Measurements from ENCODE around the gene ANKRD29.

The ANKRD29 gene

DNA sequence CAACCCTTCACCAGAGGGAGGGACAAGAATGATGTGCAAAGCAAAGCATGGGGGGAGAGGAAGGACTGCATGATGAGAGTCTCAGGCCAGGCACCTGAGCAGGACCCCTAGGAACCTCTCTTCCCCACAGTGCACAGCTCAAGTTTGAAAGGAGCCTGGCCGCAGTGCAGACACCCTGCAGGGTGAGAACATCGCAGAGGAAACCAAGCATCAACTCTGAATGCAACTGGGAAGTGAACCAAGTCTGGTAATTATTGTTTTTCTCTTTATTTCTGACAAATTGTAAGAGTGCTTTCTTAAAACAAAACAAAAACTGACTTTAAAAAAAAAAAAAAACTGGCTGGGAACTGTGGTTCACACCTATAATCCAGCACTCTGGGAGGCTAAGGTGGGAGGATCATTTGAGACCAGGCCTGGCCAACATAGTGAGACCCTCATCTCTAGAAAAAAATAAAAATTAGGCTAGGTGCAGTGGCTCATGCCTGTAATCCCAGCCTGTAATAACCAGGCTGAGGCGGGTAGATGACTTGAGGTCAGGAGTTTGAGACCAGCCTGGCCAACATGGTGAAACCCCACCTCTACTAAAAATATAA, 91.7 kb downstream of the ANKRD29 start:
- H3K27ac ChIP-seq = no peak overlapping the region
- TF ChIP-seq, protein P1, sequence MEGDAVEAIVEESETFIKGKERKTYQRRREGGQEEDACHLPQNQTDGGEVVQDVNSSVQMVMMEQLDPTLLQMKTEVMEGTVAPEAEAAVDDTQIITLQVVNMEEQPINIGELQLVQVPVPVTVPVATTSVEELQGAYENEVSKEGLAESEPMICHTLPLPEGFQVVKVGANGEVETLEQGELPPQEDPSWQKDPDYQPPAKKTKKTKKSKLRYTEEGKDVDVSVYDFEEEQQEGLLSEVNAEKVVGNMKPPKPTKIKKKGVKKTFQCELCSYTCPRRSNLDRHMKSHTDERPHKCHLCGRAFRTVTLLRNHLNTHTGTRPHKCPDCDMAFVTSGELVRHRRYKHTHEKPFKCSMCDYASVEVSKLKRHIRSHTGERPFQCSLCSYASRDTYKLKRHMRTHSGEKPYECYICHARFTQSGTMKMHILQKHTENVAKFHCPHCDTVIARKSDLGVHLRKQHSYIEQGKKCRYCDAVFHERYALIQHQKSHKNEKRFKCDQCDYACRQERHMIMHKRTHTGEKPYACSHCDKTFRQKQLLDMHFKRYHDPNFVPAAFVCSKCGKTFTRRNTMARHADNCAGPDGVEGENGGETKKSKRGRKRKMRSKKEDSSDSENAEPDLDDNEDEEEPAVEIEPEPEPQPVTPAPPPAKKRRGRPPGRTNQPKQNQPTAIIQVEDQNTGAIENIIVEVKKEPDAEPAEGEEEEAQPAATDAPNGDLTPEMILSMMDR (conservative IDR thresholded peaks at IDR 0.05; ENCODE audit: low read depth) = no peak
- ChIA-PET CTCF (no interaction called here), POLR2A (ENCODE audit: low non-redundant PET) (no interaction called here)
- DNase-seq (ENCODE audit: low spot score) = no peak

DNA sequence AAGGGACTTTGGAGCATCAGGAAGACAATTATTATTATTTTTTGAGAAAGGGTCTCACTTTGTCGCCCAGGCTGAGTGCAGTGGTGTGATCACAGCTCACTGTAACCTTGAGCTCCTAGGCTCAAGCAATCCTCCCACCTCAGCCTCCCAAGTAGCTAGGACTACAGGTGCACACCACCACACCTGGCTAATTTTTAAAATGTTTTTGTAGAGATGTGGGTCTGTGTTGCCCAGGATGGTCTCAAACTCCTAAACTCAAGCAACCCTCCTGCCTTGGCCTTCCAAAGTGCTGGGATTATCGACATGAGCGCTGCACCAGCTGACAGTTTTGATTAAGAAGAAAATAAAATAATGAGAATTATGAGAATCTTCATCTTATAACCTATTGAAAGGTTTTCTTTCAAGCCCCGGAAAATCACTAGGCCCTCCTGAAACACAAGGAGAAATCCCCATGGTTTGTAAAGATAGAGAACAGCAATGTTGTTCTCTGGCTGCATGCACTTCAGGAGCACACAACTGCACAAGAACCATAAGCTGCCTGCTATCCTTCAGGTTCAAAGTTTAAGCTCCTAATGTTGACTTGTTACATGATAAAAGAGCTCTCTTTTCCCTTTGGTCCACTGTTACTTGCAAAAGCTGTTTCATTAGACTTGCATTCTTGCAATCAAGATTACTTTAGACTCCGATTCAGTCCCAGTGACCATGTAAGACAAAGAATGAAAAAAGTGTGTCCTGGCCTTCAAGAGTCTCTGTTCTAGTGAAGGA, 93.2 kb downstream of the ANKRD29 start:
- TF ChIP-seq, protein P1 (conservative IDR thresholded peaks at IDR 0.05; ENCODE audit: low read depth) = no peak

DNA sequence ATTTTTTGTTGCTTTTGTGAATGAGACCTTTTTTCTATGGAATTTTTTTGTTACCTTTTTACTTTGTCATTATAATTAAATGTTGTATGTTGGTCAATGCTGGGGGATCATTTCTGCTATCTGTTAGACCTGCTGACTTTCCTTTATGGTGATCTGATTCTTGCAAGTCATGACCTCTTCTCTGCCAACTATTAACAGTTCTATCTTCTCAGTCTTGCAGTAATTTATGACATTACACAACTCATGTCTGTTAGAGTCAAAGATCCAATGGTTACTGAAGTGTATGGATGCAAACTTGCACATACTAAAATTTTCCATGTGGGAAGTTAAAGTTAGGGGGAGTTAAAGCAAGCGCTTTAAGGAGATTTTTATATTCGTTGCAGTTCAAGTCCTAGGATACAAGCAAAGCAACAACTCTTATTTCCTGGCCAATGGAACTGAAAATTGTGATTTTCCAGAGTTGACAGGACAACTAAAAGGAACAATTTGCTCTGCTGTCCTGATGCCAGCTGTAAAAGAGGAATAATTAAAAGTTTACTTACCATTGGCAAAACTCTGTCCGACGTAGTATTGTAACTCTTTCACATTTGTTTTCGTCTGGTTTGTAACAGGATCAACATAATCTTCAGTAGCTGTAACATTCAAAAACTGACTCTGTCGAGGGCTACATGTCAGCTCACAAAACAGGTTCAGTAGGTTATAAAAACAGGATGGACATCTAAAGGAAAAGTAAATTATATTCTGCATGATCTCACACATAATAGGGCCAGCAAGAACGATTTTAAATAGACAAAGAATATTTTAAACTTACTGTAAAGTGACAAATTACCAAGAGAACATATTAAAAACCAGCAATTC, 94.2 kb downstream of the ANKRD29 start:
- CTCF ChIA-PET = no interaction called here

More for the DNA sequence above, 93.2 kb downstream of the ANKRD29 start:
- CTCF ChIA-PET = no interaction called here
- H3K27ac ChIP-seq = no peak overlapping the region
- no peak for DNase-seq (ENCODE audit: low spot score)
- POLR2A ChIA-PET (ENCODE audit: low non-redundant PET) = no interaction called here

GRCh38 chr18:23567671-23568070, 95.0 kb downstream of the ANKRD29 start:
- TF ChIP-seq, protein P1 (conservative IDR thresholded peaks at IDR 0.05; ENCODE audit: low read depth) = no peak
- CTCF ChIA-PET = no interaction called here
- POLR2A ChIA-PET (ENCODE audit: low non-redundant PET) = no interaction called here
- DNase-seq (ENCODE audit: low spot score) = no peak
- no peak overlapping the region for H3K27ac ChIP-seq

More for the DNA sequence above, 94.2 kb downstream of the ANKRD29 start:
- H3K27ac ChIP-seq = no peak overlapping the region
- POLR2A ChIA-PET (ENCODE audit: low non-redundant PET) = no interaction called here
- no peak for DNase-seq (ENCODE audit: low spot score)
- TF ChIP-seq, protein P1 (conservative IDR thresholded peaks at IDR 0.05; ENCODE audit: low read depth) = no peak

DNA sequence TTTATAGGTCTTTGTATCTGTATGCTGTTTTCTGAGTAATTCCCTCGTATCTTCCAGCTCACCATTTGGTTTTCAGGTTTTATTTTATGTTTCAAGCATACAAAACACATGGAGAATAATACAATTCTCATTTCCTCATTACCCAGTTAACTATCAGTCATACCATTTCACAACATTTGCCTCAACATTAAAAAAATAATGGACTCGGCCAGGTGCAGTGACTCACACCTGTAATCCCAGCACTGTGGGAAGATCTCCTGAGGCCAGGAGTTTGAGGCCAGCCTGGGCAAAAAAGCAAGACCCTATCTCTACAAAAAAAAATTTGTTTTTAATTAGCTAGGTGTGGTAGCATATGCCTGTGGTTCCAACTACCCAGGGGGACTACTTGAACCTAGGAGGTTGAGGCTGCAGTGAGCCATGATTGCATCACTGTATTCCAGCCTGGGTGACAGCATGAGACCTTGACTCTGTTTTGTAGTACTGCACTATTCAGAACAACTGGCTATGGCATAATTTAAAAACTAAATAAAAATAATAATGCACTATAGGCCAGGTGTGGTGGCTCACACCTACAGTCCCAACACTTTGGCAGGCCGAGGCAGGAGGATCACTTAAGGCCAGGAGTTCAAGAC, 96.7 kb downstream of the ANKRD29 start:
- TF ChIP-seq, protein P1 (conservative IDR thresholded peaks at IDR 0.05; ENCODE audit: low read depth) = no peak
- no peak for DNase-seq (ENCODE audit: low spot score)
- no peak overlapping the region for H3K27ac ChIP-seq
- CTCF ChIA-PET = no interaction called here
- POLR2A ChIA-PET (ENCODE audit: low non-redundant PET) = no interaction called here
